HAP-1 (cell line): ENCODE measurements around the gene OPTC.
A peak's percentile ranks its signal among the peaks of the same experiment; 100 is the strongest.

ENCODE experiments used
- DNase-seq, 2 experiments: peaks; one replicate each; pipeline ENCODE4 v3.0.0-alpha.2; 2016 to 2020; ENCODE audit warnings: low spot score in 2 of 2
- H3K27me3 ChIP-seq: fragments of 250-450 bp; sonication (Bioruptor Pico); 2 replicates; pipeline ENCODE4 v1.5.1; 2020; ENCODE audit warnings: low read depth, mild to moderate bottlenecking, moderate library complexity
- H3K36me3 ChIP-seq: fragments of 250-450 bp; sonication (Bioruptor Pico); replicated peaks from 2 replicates; pipeline ENCODE4 v1.5.1; 2020; ENCODE audit warnings: mild to moderate bottlenecking
- H3K4me1 ChIP-seq: fragments of 250-450 bp; sonication (Bioruptor Pico); 2 replicates; pipeline ENCODE4 v1.5.1; 2020; ENCODE audit warnings: mild to moderate bottlenecking
- H3K4me3 ChIP-seq: fragments of 250-450 bp; sonication (Bioruptor Pico); 2 replicates; pipeline ENCODE4 v1.5.1; 2020; ENCODE audit warnings: mild to moderate bottlenecking, moderate library complexity
- H3K9me3 ChIP-seq: fragments of 250-450 bp; sonication (Bioruptor Pico); 2 replicates; pipeline ENCODE4 v1.5.1; 2020; ENCODE audit warnings: mild to moderate bottlenecking, moderate library complexity
- in situ Hi-C: fragments of 300-500 bp; cut with MboI; formaldehyde crosslinking; loops from 3 replicates; pipeline ENCODE4 v1.14.3; 2020; ENCODE audit warnings: low sequenced_read_pairs, inconsistent platforms, mixed read lengths

The OPTC gene

GRCh38 chr1:203547147-203547546, 53.2 kb downstream of the OPTC start:
- no peaks in the 10 kb centered on the region for H3K27me3 ChIP-seq
- no peaks in the 10 kb centered on the region for H3K9me3 ChIP-seq
- no peaks in the 10 kb centered on the region for H3K36me3 ChIP-seq
- in situ Hi-C loops = no loop called here
- no peak overlapping the region for H3K4me3 ChIP-seq
- H3K4me1 ChIP-seq = peaks cover 33% of the 10 kb centered on the region
- no peak for DNase-seq

GRCh38 chr1:203547771-203548421, 53.9 kb downstream of the OPTC start:
- Histone ChIP-seq H3K4me1 (peaks cover 33% of the 10 kb centered on the region), H3K9me3 (no peaks in the 10 kb centered on the region), H3K4me3 (no peak overlapping the region), H3K27me3 (no peaks in the 10 kb centered on the region), H3K36me3 (no peaks in the 10 kb centered on the region)
- peak; percentile 62 to 79 for DNase-seq
- in situ Hi-C loops = no loop called here

GRCh38 chr1:203548892-203549291, 54.9 kb downstream of the OPTC start:
- in situ Hi-C loops = no loop called here
- Histone ChIP-seq H3K36me3 (no peaks in the 10 kb centered on the region), H3K4me3 (no peak overlapping the region), H3K4me1 (peaks cover 32% of the 10 kb centered on the region), H3K27me3 (no peaks in the 10 kb centered on the region), H3K9me3 (no peaks in the 10 kb centered on the region)
- no peak for DNase-seq

GRCh38 chr1:203549309-203549708, 55.4 kb downstream of the OPTC start:
- peak in 1 of 2 experiments; percentile 12 for DNase-seq
- no peaks in the 10 kb centered on the region for H3K27me3 ChIP-seq
- H3K4me1 ChIP-seq = peaks cover 28% of the 10 kb centered on the region
- H3K9me3 ChIP-seq = no peaks in the 10 kb centered on the region
- in situ Hi-C loops = no loop called here
- no peaks in the 10 kb centered on the region for H3K36me3 ChIP-seq
- no peak overlapping the region for H3K4me3 ChIP-seq

GRCh38 chr1:203550846-203551245, 56.9 kb downstream of the OPTC start:
- peaks cover 18% of the 10 kb centered on the region for H3K4me1 ChIP-seq
- no peaks in the 10 kb centered on the region for H3K36me3 ChIP-seq
- in situ Hi-C loops = no loop called here
- no peak overlapping the region for H3K4me3 ChIP-seq
- no peaks in the 10 kb centered on the region for H3K27me3 ChIP-seq
- H3K9me3 ChIP-seq = no peaks in the 10 kb centered on the region
- no peak for DNase-seq

- Histone ChIP-seq H3K4me3 (no peak overlapping the region), H3K27me3 (no peaks in the 10 kb centered on the region), H3K36me3 (no peaks in the 10 kb centered on the region), H3K4me1 (peaks cover 18% of the 10 kb centered on the region), H3K9me3 (no peaks in the 10 kb centered on the region)
- DNase-seq = no peak
- in situ Hi-C loops = no loop called here
These were observed 57.6 kb downstream of the OPTC start for GRCh38 chr1:203551550-203551949.

GRCh38 chr1:203553496-203553895, 59.5 kb downstream of the OPTC start:
- Histone ChIP-seq H3K27me3 (no peaks in the 10 kb centered on the region), H3K4me3 (no peak overlapping the region), H3K9me3 (no peaks in the 10 kb centered on the region), H3K4me1 (peaks cover 6% of the 10 kb centered on the region), H3K36me3 (no peaks in the 10 kb centered on the region)
- DNase-seq = no peak
- in situ Hi-C loops = no loop called here

- Histone ChIP-seq H3K36me3 (no peaks in the 10 kb centered on the region), H3K4me3 (no peak overlapping the region), H3K9me3 (no peaks in the 10 kb centered on the region), H3K4me1 (no peaks in the 10 kb centered on the region; the same call in none of the 2 replicates), H3K27me3 (no peaks in the 10 kb centered on the region)
- DNase-seq = no peak
- in situ Hi-C loops = no loop called here
These were observed 60.1 kb downstream of the OPTC start for GRCh38 chr1:203554071-203554470.

- DNase-seq = no peak
- in situ Hi-C loops = no loop called here
- Histone ChIP-seq H3K27me3 (no peaks in the 10 kb centered on the region), H3K4me3 (no peak overlapping the region), H3K9me3 (no peaks in the 10 kb centered on the region), H3K4me1 (no peaks in the 10 kb centered on the region; the same call in 1 of the 2 replicates), H3K36me3 (no peaks in the 10 kb centered on the region)
These were observed 61.1 kb downstream of the OPTC start for GRCh38 chr1:203555076-203555475.

GRCh38 chr1:203555511-203556046, 61.6 kb downstream of the OPTC start:
- H3K9me3 ChIP-seq = no peaks in the 10 kb centered on the region
- no peaks in the 10 kb centered on the region; the same call in 1 of the 2 replicates for H3K4me1 ChIP-seq
- no peak for DNase-seq
- H3K27me3 ChIP-seq = no peaks in the 10 kb centered on the region
- H3K36me3 ChIP-seq = no peaks in the 10 kb centered on the region
- no peak overlapping the region for H3K4me3 ChIP-seq
- in situ Hi-C loops = no loop called here

- no peaks in the 10 kb centered on the region for H3K36me3 ChIP-seq
- no peaks in the 10 kb centered on the region for H3K27me3 ChIP-seq
- DNase-seq = peak in 1 of 2 experiments; percentile 38
- no peak overlapping the region for H3K4me3 ChIP-seq
- H3K4me1 ChIP-seq = no peaks in the 10 kb centered on the region; the same call in 1 of the 2 replicates
- in situ Hi-C loops = no loop called here
- no peaks in the 10 kb centered on the region for H3K9me3 ChIP-seq
These were observed 62.3 kb downstream of the OPTC start for GRCh38 chr1:203556047-203556851.

GRCh38 chr1:203557390-203557789, 63.4 kb downstream of the OPTC start:
- H3K36me3 ChIP-seq = no peaks in the 10 kb centered on the region
- in situ Hi-C loops = no loop called here
- no peaks in the 10 kb centered on the region for H3K27me3 ChIP-seq
- H3K9me3 ChIP-seq = no peaks in the 10 kb centered on the region
- H3K4me1 ChIP-seq = no peaks in the 10 kb centered on the region; the same call in 1 of the 2 replicates
- no peak overlapping the region for H3K4me3 ChIP-seq
- DNase-seq = no peak

- Histone ChIP-seq H3K4me1 (no peaks in the 10 kb centered on the region; the same call in 1 of the 2 replicates), H3K4me3 (no peak overlapping the region), H3K9me3 (no peaks in the 10 kb centered on the region), H3K27me3 (no peaks in the 10 kb centered on the region), H3K36me3 (no peaks in the 10 kb centered on the region)
- in situ Hi-C loops = no loop called here
- no peak for DNase-seq
These were observed 64.3 kb downstream of the OPTC start for GRCh38 chr1:203558064-203558760.
